SK-N-MC (cell line): ENCODE data around the gene EDEM1.

Source experiments
- EZH2 ChIP-seq: fragments of 200-600 bp; sonication (generic); IDR thresholded peaks from one replicate; pipeline ENCODE4 v1.6.1; 2017; ENCODE audit warnings: antibody characterized with exemption
- FOXP2 ChIP-seq: optimal IDR thresholded peaks from 2 replicates; pipeline ENCODE3; 2011; ENCODE audit warnings: mild to moderate bottlenecking, moderate library complexity; ENCODE audit not compliant: insufficient read depth; ENCODE audit errors: extremely low read length, control extremely low read depth
- POLR2AphosphoS5 ChIP-seq: IDR thresholded peaks from 2 replicates; pipeline ENCODE4 v1.6.1; 2012; ENCODE audit warnings: mild to moderate bottlenecking, low read depth, low read length, borderline replicate concordance

- TF ChIP-seq EZH2 (no peak), POLR2AphosphoS5 (no peak), FOXP2 (no peak)
Measured at GRCh38 chr3:5165698-5166097, 21.8 kb upstream of the EDEM1 start.
